ENCODE measurements around the gene HIF3A.
A peak's percentile ranks its signal among the peaks of the same experiment; 100 is the strongest.
"Not testable (repeated sequence)": the region's sequence is repeated elsewhere in the genome, so short reads cannot be mapped to it uniquely, and the experiment has no call there.

The HIF3A gene

GRCh38 chr19:46374536-46375475, 78.0 kb downstream of the HIF3A start:
- Histone ChIP-seq H3K27me3 (no peaks in the 10 kb centered on the region), H3K4me1 (peaks cover 5 to 66% (median 48%) of the 10 kb centered on the region in 4 donors), H3K9me3 (no peaks in the 10 kb centered on the region), H3K27ac (peak overlapping the region; percentile 50 to 75), H3K4me3 (no peak overlapping the region), H3K36me3 (peaks cover 16 to 36% (median 20%) of the 10 kb centered on the region in 3 donors)
- peak in 1 of 2 donors; percentile 44 for DNase-seq
- no peak for TF ChIP-seq CTCF (IDR thresholded peaks at IDR 0.05)
- intact Hi-C loops (cut with DNase I; ENCODE audit: low total_unique reads) = no loop called here

- H3K27me3 ChIP-seq; intact Hi-C loops (cut with DNase I; ENCODE audit: low total_unique reads); H3K9me3 ChIP-seq; H3K4me3 ChIP-seq: not testable (repeated sequence)
- H3K27ac ChIP-seq = peak overlapping the region in 1 of 2 donors; percentile 29
- H3K36me3 ChIP-seq = peaks cover 16 to 36% (median 20%) of the 10 kb centered on the region in 3 donors
- H3K4me1 ChIP-seq = peaks cover 5 to 71% (median 52%) of the 10 kb centered on the region in 4 donors
- DNase-seq = peak in 1 of 2 donors; percentile 37
These were observed 78.7 kb downstream of the HIF3A start for GRCh38 chr19:46375476-46376067.

GRCh38 chr19:46376241-46377153, 79.7 kb downstream of the HIF3A start:
- peaks cover 16 to 35% (median 24%) of the 10 kb centered on the region in 3 donors for H3K36me3 ChIP-seq
- intact Hi-C loops (cut with DNase I; ENCODE audit: low total_unique reads) = no loop called here
- no peak for TF ChIP-seq CTCF (IDR thresholded peaks at IDR 0.05)
- no peak overlapping the region for H3K4me3 ChIP-seq
- H3K9me3 ChIP-seq = no peaks in the 10 kb centered on the region
- peak in 1 of 2 donors; percentile 59 for DNase-seq
- H3K27ac ChIP-seq = peak overlapping the region; percentile 55 to 56
- H3K4me1 ChIP-seq = peaks cover 5 to 73% (median 51%) of the 10 kb centered on the region in 4 donors
- no peaks in the 10 kb centered on the region for H3K27me3 ChIP-seq

GRCh38 chr19:46378268-46378667, 81.4 kb downstream of the HIF3A start:
- H3K4me3 ChIP-seq = no peak overlapping the region
- H3K36me3 ChIP-seq = peaks cover 16 to 50% (median 42%) of the 10 kb centered on the region in 3 donors
- no peaks in the 10 kb centered on the region for H3K9me3 ChIP-seq
- intact Hi-C loops (cut with DNase I; ENCODE audit: low total_unique reads) = no loop called here
- H3K4me1 ChIP-seq = peaks cover 5 to 62% (median 41%) of the 10 kb centered on the region in 4 donors
- no peak for TF ChIP-seq CTCF (IDR thresholded peaks at IDR 0.05)
- no peak for DNase-seq
- H3K27ac ChIP-seq = peak overlapping the region; percentile 55 to 56
- H3K27me3 ChIP-seq = no peaks in the 10 kb centered on the region

GRCh38 chr19:46380690-46381089, 83.8 kb downstream of the HIF3A start:
- intact Hi-C loops (cut with DNase I; ENCODE audit: low total_unique reads) = no loop called here
- Histone ChIP-seq H3K36me3 (peaks cover 16 to 61% (median 60%) of the 10 kb centered on the region in 3 donors), H3K9me3 (no peaks in the 10 kb centered on the region), H3K4me1 (peaks cover 5 to 49% (median 27%) of the 10 kb centered on the region in 4 donors), H3K27ac (peak overlapping the region; percentile 55 to 56), H3K27me3 (no peaks in the 10 kb centered on the region), H3K4me3 (no peak overlapping the region)
- DNase-seq = no peak
- TF ChIP-seq CTCF (IDR thresholded peaks at IDR 0.05) = no peak

All from tibial artery (tissue), 4 donors.